C4-2B (cell line): ENCODE data around the gene RPS6KA4.
"Not testable (repeated sequence)": the region's sequence is repeated elsewhere in the genome, so short reads cannot be mapped to it uniquely, and the experiment has no call there.

ENCODE experiments used
- ZFX ChIP-seq: fragments of 450-650 bp; IDR thresholded peaks from 2 replicates; pipeline ENCODE4 v1.6.1; 2017
- TF ChIP-seq, protein P1 (sequence below): fragments of 450-650 bp; conservative IDR thresholded peaks from 2 replicates; pipeline ENCODE4 v1.5.1; 2017; ENCODE audit warnings: mild to moderate bottlenecking

DNA sequence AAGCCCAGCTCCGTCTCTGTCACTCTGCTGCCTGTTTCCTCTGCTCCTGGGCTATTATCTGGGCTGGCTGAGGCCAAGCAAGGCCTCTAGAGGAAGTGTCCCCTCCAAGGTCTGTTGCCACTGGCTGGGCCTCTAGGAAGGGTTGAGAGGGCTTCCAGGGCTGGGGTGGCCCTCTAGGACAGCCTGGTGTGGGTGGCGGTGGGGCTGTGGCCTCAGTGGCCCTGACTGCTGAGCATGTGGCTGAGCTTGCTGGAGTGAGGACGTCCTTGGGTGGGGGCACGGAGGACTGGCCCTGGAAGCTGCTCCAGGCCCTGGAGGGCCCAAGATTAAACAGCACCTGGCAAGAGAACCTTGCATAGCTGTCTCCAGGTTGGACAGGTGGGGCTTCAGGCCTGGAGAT lies 35.0 kb upstream of the RPS6KA4 start:
- TF ChIP-seq, protein P1, sequence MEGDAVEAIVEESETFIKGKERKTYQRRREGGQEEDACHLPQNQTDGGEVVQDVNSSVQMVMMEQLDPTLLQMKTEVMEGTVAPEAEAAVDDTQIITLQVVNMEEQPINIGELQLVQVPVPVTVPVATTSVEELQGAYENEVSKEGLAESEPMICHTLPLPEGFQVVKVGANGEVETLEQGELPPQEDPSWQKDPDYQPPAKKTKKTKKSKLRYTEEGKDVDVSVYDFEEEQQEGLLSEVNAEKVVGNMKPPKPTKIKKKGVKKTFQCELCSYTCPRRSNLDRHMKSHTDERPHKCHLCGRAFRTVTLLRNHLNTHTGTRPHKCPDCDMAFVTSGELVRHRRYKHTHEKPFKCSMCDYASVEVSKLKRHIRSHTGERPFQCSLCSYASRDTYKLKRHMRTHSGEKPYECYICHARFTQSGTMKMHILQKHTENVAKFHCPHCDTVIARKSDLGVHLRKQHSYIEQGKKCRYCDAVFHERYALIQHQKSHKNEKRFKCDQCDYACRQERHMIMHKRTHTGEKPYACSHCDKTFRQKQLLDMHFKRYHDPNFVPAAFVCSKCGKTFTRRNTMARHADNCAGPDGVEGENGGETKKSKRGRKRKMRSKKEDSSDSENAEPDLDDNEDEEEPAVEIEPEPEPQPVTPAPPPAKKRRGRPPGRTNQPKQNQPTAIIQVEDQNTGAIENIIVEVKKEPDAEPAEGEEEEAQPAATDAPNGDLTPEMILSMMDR, result not testable (repeated sequence)
- not testable (repeated sequence) for TF ChIP-seq ZFX
